ENCODE results near the gene FNDC3B.

Gene FNDC3B

DNA sequence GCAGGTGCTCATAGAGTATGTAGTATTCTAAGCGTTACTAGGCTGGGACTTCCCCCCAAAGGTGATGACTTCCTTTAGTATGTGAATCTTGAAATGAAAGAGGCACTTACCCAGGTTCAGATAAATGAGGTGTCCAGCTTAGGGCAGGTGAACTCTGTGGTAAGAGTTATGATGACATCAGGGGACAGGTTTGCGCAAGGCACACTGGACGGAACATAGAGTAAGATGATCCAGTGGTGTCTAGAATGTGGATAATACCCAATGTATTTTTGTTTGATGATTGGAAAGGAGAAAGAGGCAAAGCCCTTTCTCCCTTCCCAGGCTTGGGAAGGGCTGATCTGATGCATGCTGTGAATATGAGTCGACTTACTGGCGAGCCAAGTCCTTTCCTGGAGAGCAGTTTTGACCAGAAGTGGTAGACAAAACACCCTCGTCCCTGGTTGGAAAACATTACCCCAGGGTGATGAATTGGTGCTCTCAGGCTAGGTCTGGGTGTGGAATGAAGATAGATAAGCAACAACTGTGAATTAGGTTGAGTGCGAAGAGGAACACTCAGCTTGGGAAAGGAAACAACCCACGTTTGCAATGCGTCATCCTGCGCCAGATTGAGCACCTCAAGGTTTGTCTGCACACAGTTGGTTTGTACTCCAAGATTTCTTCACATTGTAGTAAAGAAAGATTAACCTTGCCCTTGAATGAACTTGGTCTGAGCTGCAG, 284.7 kb downstream of the FNDC3B start:
- no peak for DNase-seq

GRCh38 chr3:172324611-172325203, 285.3 kb downstream of the FNDC3B start:
- DNase-seq, result no peak

- no peak for DNase-seq
These were observed 286.1 kb downstream of the FNDC3B start for GRCh38 chr3:172325461-172325860.

DNA sequence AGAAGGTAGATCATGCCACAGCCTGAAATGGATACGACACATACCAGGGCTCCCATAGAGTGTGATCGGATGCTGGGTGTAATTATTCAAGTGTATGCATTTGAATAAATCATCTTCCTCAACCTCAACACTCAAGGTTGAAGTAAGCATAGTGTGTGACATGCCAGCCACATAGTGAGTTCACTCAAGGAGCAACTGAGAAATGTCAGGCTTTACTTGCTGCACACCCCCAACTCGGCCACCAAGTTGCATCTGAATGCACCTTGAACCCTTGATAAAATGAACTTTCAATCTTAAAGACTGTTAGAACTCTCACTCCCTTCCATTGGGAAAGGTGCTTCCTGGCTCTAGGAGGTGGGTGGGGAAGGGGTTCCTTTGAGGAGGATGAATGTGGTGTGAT, 287.6 kb downstream of the FNDC3B start:
- DNase-seq, result no peak

- DNase-seq, result no peak
These were observed 288.9 kb downstream of the FNDC3B start for GRCh38 chr3:172328282-172328681.

DNA sequence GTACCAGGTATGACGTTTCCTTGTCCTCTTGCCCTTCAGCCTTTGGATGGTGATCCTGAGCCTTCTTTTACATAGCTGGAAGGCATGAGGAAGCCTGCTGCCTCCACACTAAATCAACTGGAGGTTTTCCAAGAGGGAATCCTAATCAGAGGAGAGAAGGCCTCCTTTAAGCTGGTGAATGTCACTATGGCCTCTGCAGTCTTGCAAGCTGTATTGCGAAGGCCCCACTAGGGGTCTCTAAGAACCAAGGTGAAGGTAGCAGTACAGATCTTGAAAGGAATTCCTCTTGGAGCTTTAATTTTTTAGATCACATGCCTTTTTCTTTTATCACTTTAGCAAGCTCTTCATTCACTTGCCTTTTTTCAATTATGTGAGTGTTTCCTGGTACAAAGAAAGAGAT, 289.7 kb downstream of the FNDC3B start:
- no peak for DNase-seq

GRCh38 chr3:172330413-172330812, 291.0 kb downstream of the FNDC3B start:
- DNase-seq, result no peak

- peak; percentile 63 for DNase-seq
These were observed 293.1 kb downstream of the FNDC3B start for GRCh38 chr3:172332256-172333041.

DNA sequence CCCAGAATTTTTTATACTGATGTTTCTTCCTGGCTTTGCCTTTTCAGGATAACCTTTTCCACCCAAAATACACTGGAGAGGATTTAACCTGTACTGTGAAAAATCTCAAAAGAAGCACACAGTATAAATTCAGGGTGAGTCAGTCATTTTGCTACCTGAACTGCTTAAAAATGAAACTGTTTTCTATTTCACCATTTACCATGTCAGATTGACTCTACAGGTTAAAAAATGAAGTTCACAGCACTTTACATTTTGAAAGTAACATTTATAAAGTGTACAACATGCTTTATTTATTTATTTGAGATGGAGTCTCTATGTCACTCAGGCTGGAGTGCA, 293.6 kb downstream of the FNDC3B start:
- no peak for DNase-seq

DNA sequence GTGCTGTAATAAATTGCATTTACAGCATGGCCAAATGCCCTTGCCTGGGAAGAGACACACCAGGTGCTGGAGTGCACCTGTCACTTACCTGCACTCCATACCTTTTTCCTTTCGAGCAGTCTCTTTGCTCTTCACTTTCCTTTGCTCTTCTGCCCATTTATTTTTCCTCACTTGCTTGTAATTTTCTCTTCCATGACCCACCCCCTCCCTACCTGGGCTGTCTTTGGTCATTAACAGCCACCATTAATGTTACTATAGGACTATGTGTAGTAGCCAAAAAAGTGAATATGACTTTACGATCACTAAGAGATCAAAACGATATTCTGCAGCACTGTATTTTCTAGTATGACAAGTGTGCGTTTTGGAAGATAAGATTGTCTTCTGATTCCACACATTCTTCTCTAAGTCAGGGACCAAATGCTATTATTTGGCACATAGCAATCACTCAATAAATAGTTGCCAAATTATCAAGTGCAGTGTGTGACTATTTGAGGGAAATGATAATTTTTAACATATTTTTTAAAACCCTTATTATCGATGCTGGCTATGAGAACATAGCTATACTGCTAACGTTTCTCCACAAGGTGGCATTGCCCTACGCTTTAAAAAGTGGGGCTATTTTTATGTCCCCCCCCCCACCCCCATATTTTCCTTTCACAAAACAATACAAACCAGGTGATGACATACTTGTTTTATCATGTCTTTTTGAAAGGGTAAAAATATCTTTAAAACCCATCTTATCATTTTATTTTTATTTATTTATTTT, 294.5 kb downstream of the FNDC3B start:
- no peak for DNase-seq

GRCh38 chr3:172334671-172335207, 295.4 kb downstream of the FNDC3B start:
- DNase-seq, result no peak

DNA sequence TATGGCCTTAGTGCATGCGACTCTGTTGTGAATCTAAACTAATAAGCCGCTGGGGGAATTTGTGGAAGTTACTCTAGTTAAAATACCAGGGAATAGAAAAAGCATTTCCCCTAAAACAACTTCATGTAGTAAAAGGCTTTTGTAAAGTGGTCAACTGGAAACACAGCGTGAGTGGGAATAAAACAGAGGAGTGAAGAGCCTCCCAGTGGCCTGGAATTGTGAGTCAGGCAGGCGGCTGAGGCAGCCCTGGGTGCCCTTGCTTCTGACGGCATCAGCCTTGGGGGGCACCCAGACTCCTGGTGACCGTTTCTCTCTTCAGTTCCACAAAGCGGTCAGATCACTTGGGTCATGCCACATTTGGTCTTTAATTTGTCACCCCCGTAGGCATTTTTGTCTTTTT, 300.5 kb downstream of the FNDC3B start:
- no peak for DNase-seq

DNA sequence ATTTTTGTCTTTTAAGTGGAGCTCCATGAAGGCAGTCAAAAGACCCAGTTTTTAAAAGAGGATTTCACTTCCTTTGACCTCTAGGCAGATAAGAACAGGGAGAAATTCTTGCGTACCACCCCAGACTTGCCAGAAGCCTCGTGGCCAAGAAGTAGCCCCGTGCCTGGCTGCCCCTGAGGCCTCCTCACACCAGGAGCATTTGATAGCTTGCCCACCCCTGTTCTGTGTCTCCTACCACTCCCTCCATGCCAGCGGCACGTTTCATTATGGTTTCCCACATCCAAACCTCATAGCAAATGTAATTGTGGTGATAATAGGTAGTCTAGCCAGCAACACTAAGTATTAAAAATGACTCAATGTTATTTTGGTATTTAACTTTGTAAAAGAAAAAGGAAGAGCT, 301.2 kb downstream of the FNDC3B start:
- DNase-seq, result no peak

GRCh38 chr3:172341482-172342059, 302.2 kb downstream of the FNDC3B start:
- DNase-seq, result peak; percentile 73

DNA sequence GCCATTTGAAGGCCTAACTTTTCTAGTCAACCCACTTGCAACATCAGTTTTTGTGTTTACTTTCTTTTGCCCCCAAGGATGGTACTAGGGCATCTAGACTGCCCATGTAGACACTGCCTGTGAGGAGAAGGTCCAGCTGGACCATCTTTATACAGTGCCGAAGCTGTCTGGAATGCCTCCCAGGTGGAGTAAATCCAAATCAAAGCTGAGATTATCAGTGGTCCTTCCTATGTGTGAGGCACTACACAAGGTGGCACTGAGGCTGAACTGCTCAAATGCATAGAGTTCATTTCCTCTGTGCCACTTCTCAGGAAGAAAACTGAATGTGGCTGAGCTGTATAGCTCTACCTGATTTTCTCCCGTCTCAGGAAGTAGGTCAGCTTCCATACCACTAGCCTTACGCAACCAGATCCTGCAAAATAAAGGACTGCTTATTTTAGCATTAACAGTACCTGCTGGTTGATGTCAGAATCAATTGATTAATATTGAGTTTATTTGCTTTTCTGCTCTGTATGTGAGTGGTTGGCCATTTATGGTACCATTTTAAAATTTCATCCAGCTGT, 302.8 kb downstream of the FNDC3B start:
- DNase-seq, result no peak

DNA sequence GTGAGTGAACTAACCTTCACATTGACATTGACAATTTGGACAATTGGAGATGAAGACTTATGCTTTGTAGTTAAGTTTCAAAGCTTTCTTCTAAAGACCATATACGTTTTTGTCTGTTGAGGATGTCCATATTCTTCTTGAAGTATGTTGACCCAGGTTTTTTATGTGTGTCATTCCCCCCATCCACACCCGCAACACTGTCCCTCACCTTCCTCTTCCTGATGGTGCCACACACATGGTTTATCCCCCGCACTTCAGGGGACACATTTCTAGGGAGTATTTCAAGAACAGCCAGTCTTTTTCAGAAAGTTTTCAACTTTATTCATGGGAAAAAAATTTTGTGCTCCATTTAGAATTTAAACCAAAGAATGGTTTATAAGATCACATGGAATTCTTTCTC, 303.7 kb downstream of the FNDC3B start:
- DNase-seq, result no peak

GRCh38 chr3:172343979-172344378, 304.6 kb downstream of the FNDC3B start:
- no peak for DNase-seq

- no peak for DNase-seq
These were observed 306.8 kb downstream of the FNDC3B start for GRCh38 chr3:172346161-172346560.

DNA sequence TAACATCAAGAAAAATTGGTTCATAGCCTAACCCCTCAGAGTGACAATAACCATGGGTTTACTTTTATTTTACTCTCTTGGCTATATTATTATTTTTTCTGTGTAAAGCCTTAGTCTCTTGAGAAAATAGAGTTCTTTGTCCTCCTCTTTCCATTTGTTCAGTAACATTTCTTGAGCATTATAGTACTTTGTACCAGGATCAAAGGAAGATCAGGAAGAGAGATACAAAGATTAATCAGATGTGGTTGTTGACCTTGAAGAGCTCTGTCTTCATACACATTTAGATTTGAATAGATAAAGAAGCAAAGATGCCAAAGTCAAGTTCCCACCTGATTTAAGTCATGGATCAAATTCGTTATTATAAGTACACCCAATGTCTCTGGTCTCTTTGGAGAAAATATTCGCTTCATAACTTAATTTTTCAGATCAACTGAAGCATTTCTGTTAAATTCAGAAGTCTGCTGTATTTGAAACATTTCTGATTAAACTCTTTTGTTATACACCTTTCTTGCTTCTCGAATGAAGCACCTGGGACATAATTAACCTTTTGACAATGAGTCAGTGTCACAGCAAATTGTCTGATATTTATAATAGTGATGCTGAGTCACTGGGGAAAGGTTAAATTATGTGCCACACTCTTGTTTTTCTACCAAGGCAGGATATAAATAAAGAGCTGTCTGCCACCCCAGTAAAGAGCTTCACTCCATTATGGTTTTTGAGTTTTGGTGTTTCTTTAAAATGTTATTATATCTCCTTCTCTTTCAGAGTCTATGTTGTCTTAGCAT, 308.7 kb downstream of the FNDC3B start:
- DNase-seq, result no peak

GRCh38 chr3:172351895-172352466, 312.6 kb downstream of the FNDC3B start:
- no peak for DNase-seq

DNA sequence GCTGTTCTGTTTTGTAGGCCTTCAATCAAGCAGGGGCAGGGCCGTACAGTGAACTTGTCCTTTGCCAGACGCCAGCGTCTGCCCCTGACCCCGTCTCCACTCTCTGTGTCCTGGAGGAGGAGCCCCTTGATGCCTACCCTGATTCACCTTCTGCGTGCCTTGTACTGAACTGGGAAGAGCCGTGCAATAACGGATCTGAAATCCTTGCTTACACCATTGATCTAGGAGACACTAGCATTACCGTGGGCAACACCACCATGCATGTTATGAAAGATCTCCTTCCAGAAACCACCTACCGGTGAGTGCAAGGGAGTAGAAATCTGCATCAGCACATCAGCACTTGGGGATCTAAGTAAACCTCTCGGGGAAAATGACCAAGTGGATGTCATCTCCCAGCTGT, 313.4 kb downstream of the FNDC3B start:
- no peak for DNase-seq
